Fibroblast of lung (primary cell): ENCODE measurements around the gene MAP9. TPM values are rescaled to one million over a fixed set of nuclear protein-coding genes. Genes with fewer than 3 reads are reported as not detected.

ENCODE experiments used
- DNase-seq, 2 donors: peaks; one replicate each; pipeline versions ENCODE4 v3.0.0 to v3.0.0-alpha.2; 2010; ENCODE audit warnings: low read depth in 2 of 2
- H2AFZ ChIP-seq: 2 replicates; pipeline ENCODE4 v1.5.1; 2012; ENCODE audit warnings: low read length, control low read depth, inconsistent platforms
- H3K27ac ChIP-seq: 2 replicates; pipeline ENCODE4 v1.5.1; 2011; ENCODE audit warnings: low read length, control low read depth; ENCODE audit not compliant: insufficient read depth
- H3K27me3 ChIP-seq: 2 replicates; pipeline ENCODE4 v1.5.1; 2011; ENCODE audit warnings: mild to moderate bottlenecking, low read length; ENCODE audit not compliant: control insufficient read depth, insufficient read depth
- H3K36me3 ChIP-seq: 2 replicates; pipeline ENCODE4 v1.5.1; 2011; ENCODE audit warnings: low read length; ENCODE audit not compliant: control insufficient read depth, insufficient read depth
- H3K4me1 ChIP-seq: 2 replicates; pipeline ENCODE4 v1.5.1; 2011; ENCODE audit warnings: low read length; ENCODE audit not compliant: control insufficient read depth, insufficient read depth; ENCODE audit errors: extremely low read depth
- H3K4me2 ChIP-seq: 2 replicates; pipeline ENCODE4 v1.5.1; 2011; ENCODE audit warnings: low read length, control low read depth; ENCODE audit not compliant: insufficient read depth; ENCODE audit errors: extremely low read depth
- H3K4me3 ChIP-seq, 4 experiments: fragments of 200-600 bp in 1 of 4; sonication (generic) in 1 of 4; replicated peaks in 1 of 4; 2 replicates each; pipeline ENCODE4 v1.5.1; 2011 to 2016; ENCODE audit warnings: low read length in 4 of 4, low read depth in 3 of 4, mild to moderate bottlenecking in 3 of 4, control low read depth in 2 of 4, inconsistent platforms in 1 of 4, mixed read lengths in 1 of 4; ENCODE audit not compliant: insufficient read depth in 1 of 4; ENCODE audit errors: control extremely low read depth in 1 of 4
- H3K79me2 ChIP-seq: 2 replicates; pipeline ENCODE4 v1.5.1; 2012; ENCODE audit warnings: mild to moderate bottlenecking, low read length, inconsistent platforms; ENCODE audit not compliant: control insufficient read depth, insufficient read depth
- H3K9ac ChIP-seq: 2 replicates; pipeline ENCODE4 v1.5.1; 2011; ENCODE audit warnings: mild to moderate bottlenecking, low read length, control low read depth; ENCODE audit not compliant: insufficient read depth
- H3K9me3 ChIP-seq: 2 replicates; pipeline ENCODE4 v1.5.1; 2012; ENCODE audit warnings: low read depth, low read length; ENCODE audit not compliant: control insufficient read depth, insufficient read depth
- H4K20me1 ChIP-seq: 2 replicates; pipeline ENCODE4 v1.5.1; 2011; ENCODE audit warnings: low read length; ENCODE audit not compliant: control insufficient read depth, insufficient read depth; ENCODE audit errors: extremely low read depth
- CTCF ChIP-seq, 2 donors: IDR thresholded peaks in 1 of 2; conservative IDR thresholded peaks in 1 of 2; 1 replicate in 1 of 2; 2 replicates in 1 of 2; pipeline ENCODE4 v1.5.1; 2011 to 2012; ENCODE audit warnings: low read length in 2 of 2, control low read depth in 1 of 2, inconsistent platforms in 1 of 2, low read depth in 1 of 2, mild to moderate bottlenecking in 1 of 2
- EZH2 ChIP-seq: IDR thresholded peaks from 2 replicates; pipeline ENCODE4 v1.5.1; 2012; ENCODE audit warnings: low read length, control low read depth, mild to moderate bottlenecking; ENCODE audit errors: missing control alignments
- polyA plus RNA-seq, 2 donors: library from polyadenylated mRNA; depleted of rRNA in 1 of 2; stranded (reverse) in 1 of 2; unstranded in 1 of 2; fragments of >200 nt; gene quantifications; 2 replicates each; pipeline ENCODE4 v1.2.1, GENCODE V29; 2011 to 2012; ENCODE audit warnings: missing spikeins in 1 of 2
- total RNA-seq: library from RNA; depleted of rRNA; stranded (reverse); fragments of >200 nt; gene quantifications from 2 replicates; pipeline ENCODE4 v1.2.1, GENCODE V29; 2014

The MAP9 gene
- total and polyA plus RNA-seq, 2 donors (not counting 1 experiment from before 2014, with no cell fraction given), result 12.6 to 14.7 TPM

- Histone ChIP-seq H3K9me3 (no peaks in the 10 kb centered on the region), H3K27ac (no peak overlapping the region), H4K20me1 (no peaks in the 10 kb centered on the region), H3K27me3 (no peaks in the 10 kb centered on the region), H3K4me3 (no peak overlapping the region), H3K79me2 (no peaks in the 10 kb centered on the region), H3K4me2 (no peak overlapping the region), H2AFZ (no peak overlapping the region), H3K4me1 (no peaks in the 10 kb centered on the region), H3K9ac (no peak overlapping the region), H3K36me3 (no peaks in the 10 kb centered on the region)
- TF ChIP-seq CTCF (conservative IDR thresholded peaks at IDR 0.05 in 1 of 2, IDR thresholded peaks at IDR 0.05 in 1 of 2; ENCODE audit: low read depth in 1 of 2, low read length in 2 of 2) (peak; percentile 79 to 88), EZH2 (no peak)
- peak; percentile 37 to 68 for DNase-seq
Measured at GRCh38 chr4:155353923-155354540, 22.7 kb downstream of the MAP9 start.

- Histone ChIP-seq H3K4me3 (no peak overlapping the region), H3K27ac (no peak overlapping the region), H3K79me2 (no peaks in the 10 kb centered on the region), H3K4me2 (no peak overlapping the region), H4K20me1 (no peaks in the 10 kb centered on the region), H3K36me3 (no peaks in the 10 kb centered on the region), H3K27me3 (no peaks in the 10 kb centered on the region), H3K9ac (no peak overlapping the region), H2AFZ (no peak overlapping the region), H3K4me1 (no peaks in the 10 kb centered on the region), H3K9me3 (no peaks in the 10 kb centered on the region)
- DNase-seq, result peak; percentile 35 to 54
- no peak for TF ChIP-seq EZH2
- no peak for TF ChIP-seq CTCF (conservative IDR thresholded peaks at IDR 0.05 in 1 of 2, IDR thresholded peaks at IDR 0.05 in 1 of 2; ENCODE audit: low read depth in 1 of 2, low read length in 2 of 2)
Measured at GRCh38 chr4:155342142-155342541, 34.6 kb downstream of the MAP9 start.

- Histone ChIP-seq H3K9me3 (no peaks in the 10 kb centered on the region), H3K79me2 (no peaks in the 10 kb centered on the region), H3K4me3 (no peak overlapping the region), H3K9ac (no peak overlapping the region), H3K36me3 (no peaks in the 10 kb centered on the region), H3K4me1 (no peaks in the 10 kb centered on the region), H3K4me2 (no peak overlapping the region), H2AFZ (no peak overlapping the region), H3K27me3 (no peaks in the 10 kb centered on the region), H4K20me1 (no peaks in the 10 kb centered on the region), H3K27ac (no peak overlapping the region)
- TF ChIP-seq EZH2 (no peak), CTCF (conservative IDR thresholded peaks at IDR 0.05 in 1 of 2, IDR thresholded peaks at IDR 0.05 in 1 of 2; ENCODE audit: low read depth in 1 of 2, low read length in 2 of 2) (no peak)
- no peak for DNase-seq
Measured at GRCh38 chr4:155339999-155340398, 36.8 kb downstream of the MAP9 start.
